Measurements from ENCODE around the gene USE1. TPM values are rescaled to one million over a fixed set of nuclear protein-coding genes. Genes with fewer than 3 reads are reported as not detected.

Gene USE1
- total and polyA plus RNA-seq, 2 of the 4 experiments (the other 2 are of a cell fraction), result 17.2 to 24.2 TPM

DNA sequence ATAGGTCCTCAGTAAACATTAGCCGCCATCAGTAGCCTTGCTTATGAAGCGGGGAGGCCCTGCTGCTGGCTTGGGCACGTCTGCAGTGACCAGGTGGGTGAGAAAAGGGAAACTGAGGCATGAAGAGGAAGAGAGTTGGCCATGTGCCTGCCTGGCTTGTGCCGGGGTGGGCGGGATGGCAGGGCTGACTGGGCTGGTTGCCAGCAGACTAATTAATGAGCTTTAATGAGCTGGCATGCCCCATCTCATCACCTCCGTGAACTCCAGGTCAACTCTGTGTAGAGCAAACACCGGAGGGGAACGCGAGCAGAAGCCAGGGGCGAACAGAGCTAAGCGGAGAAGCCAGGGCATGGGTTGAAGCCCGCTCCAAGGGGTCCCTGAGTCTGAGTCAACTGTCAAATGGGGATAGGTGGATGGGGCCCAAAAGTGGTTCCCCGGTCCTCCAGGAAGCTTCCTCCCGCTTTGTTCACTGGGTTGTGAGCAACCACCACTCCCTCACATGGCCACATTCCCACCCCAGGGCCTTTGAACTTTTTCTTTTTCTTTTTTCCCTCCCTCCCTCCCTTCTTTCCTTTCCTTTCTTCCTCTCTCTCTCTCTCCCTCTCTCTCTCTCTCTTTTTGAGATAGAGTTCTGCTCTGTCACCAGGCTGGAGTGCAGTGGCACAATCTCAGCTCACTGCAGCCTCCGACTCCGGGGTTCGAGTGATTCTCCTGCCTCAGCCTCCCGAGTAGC lies 21.8 kb downstream of the USE1 start:
- Histone ChIP-seq H3K4ac (ENCODE audit: low read depth, low read length) (0 out of 2 replicates have a peak overlapping the region, but pooled peaks have one; percentile 35), H3K56ac (ENCODE audit: extremely low read depth, insufficient read depth, low read length) (no peak overlapping the region), H3K36me3 (ENCODE audit: control insufficient read depth, insufficient read depth, low read length) (peaks cover 28% of the 10 kb centered on the region), H3K79me1 (ENCODE audit: low read depth in 1 of 2, low read length in 2 of 2) (peaks cover 43 to 61% of the 10 kb centered on the region in 2 experiments), H2AFZ (replicated peaks; ENCODE audit: low read length, poor library complexity) (no peak overlapping the region), H4K91ac (ENCODE audit: insufficient read depth, low read depth, low read length) (peak overlapping the region; percentile 6; the same call in 1 of the 2 replicates), H2BK15ac (ENCODE audit: low read depth, low read length) (no peak overlapping the region), H2AK5ac (ENCODE audit: low read depth, low read length) (peak overlapping the region; percentile 66), H2BK5ac (ENCODE audit: low read depth, low read length, poor library complexity, severe bottlenecking) (no peak overlapping the region), H4K5ac (ENCODE audit: low read depth, low read length) (no peak overlapping the region), H3K9me3 (ENCODE audit: control insufficient read depth, insufficient read depth, low read length) (no peaks in the 10 kb centered on the region), H2BK120ac (ENCODE audit: low read depth, low read length) (no peak overlapping the region), H3K4me1 (ENCODE audit: control insufficient read depth, insufficient read depth, low read length) (peaks cover 12% of the 10 kb centered on the region), H3K9me1 (ENCODE audit: insufficient read depth, low read length) (peaks cover 5% of the 10 kb centered on the region), H2BK20ac (ENCODE audit: low read depth, low read length) (no peak overlapping the region), H3K9ac (ENCODE audit: low read depth, low read length) (no peak overlapping the region; the same call in 1 of the 2 replicates), H3K18ac (ENCODE audit: low read depth, low read length) (no peak overlapping the region), H4K8ac (ENCODE audit: low read depth in 2 of 2, low read length in 2 of 2) (peak overlapping the region in 1 of 2 experiments; percentile 93; a peak in 1 of 4 replicates), H3K23ac (ENCODE audit: low read depth, low read length) (no peak overlapping the region), H2AK9ac (replicated peaks; ENCODE audit: low read depth, low read length, poor library complexity) (peak overlapping the region; percentile 94), H3K14ac (replicated peaks; ENCODE audit: low read depth, low read length) (no peak overlapping the region), H3K4me2 (ENCODE audit: low read depth, low read length) (no peak overlapping the region), H3K27me3 (ENCODE audit: control insufficient read depth, insufficient read depth, low read length) (no peaks in the 10 kb centered on the region), H4K20me1 (ENCODE audit: insufficient read depth, low read length) (peaks cover 20% of the 10 kb centered on the region), H3K4me3 (ENCODE audit: insufficient read depth, low read depth, low read length) (no peak overlapping the region), H3K27ac (ENCODE audit: insufficient read depth, low read length) (no peak overlapping the region)
- ChIA-PET POLR2A (ENCODE audit: unreplicated experiment) (no interaction called here), CTCF (no interaction called here)
- BruUV-seq (replicated peaks), result no TSS peak
- dilution Hi-C loops (cut with HindIII; ENCODE audit: low sequenced_read_pairs, unreplicated experiment), result no loop called here
- in situ Hi-C loops (cut with MboI; ENCODE audit: low sequenced_read_pairs), result no loop called here
- DNase-seq (no peak), ATAC-seq (ENCODE audit: low read depth) (no peak)
- intact Hi-C loops (cut with micrococcal nuclease), result no loop called here
- WGBS, 2 experiments (ENCODE audit: extremely low coverage in 2 of 2, insufficient read length in 1 of 2), result 87% methylated on average over 6 of the region's 18 CpGs; no CpG with 5 or more reads in 1 of the 2 experiments
- no peak for TF ChIP-seq CEBPB (IDR thresholded peaks at IDR 0.05; ENCODE audit: low read depth, low read length)
- no peak for TF ChIP-seq CHD1 (IDR thresholded peaks at IDR 0.05; ENCODE audit: low read depth, low read length)
- TF ChIP-seq, protein P1, sequence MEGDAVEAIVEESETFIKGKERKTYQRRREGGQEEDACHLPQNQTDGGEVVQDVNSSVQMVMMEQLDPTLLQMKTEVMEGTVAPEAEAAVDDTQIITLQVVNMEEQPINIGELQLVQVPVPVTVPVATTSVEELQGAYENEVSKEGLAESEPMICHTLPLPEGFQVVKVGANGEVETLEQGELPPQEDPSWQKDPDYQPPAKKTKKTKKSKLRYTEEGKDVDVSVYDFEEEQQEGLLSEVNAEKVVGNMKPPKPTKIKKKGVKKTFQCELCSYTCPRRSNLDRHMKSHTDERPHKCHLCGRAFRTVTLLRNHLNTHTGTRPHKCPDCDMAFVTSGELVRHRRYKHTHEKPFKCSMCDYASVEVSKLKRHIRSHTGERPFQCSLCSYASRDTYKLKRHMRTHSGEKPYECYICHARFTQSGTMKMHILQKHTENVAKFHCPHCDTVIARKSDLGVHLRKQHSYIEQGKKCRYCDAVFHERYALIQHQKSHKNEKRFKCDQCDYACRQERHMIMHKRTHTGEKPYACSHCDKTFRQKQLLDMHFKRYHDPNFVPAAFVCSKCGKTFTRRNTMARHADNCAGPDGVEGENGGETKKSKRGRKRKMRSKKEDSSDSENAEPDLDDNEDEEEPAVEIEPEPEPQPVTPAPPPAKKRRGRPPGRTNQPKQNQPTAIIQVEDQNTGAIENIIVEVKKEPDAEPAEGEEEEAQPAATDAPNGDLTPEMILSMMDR (conservative IDR thresholded peaks at IDR 0.05; ENCODE audit: low read depth, low read length), result no peak
- no peak for TF ChIP-seq MXI1 (IDR thresholded peaks at IDR 0.05; ENCODE audit: borderline replicate concordance, low read depth, low read length)
- no peak for TF ChIP-seq RAD21 (IDR thresholded peaks at IDR 0.05; ENCODE audit: low read length)
- TF ChIP-seq NFE2L2 (IDR thresholded peaks at IDR 0.05; ENCODE audit: low read depth, low read length), result no peak
- no peak for TF ChIP-seq MAZ (IDR thresholded peaks at IDR 0.05; ENCODE audit: borderline replicate concordance, low read depth, low read length)
- no peak for TF ChIP-seq BHLHE40 (IDR thresholded peaks at IDR 0.05; ENCODE audit: low read depth, low read length)
- TF ChIP-seq, protein P2, sequence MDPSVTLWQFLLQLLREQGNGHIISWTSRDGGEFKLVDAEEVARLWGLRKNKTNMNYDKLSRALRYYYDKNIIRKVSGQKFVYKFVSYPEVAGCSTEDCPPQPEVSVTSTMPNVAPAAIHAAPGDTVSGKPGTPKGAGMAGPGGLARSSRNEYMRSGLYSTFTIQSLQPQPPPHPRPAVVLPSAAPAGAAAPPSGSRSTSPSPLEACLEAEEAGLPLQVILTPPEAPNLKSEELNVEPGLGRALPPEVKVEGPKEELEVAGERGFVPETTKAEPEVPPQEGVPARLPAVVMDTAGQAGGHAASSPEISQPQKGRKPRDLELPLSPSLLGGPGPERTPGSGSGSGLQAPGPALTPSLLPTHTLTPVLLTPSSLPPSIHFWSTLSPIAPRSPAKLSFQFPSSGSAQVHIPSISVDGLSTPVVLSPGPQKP (IDR thresholded peaks at IDR 0.05; ENCODE audit: borderline replicate concordance, low read depth, low read length), result no peak
- TF ChIP-seq, protein P3, sequence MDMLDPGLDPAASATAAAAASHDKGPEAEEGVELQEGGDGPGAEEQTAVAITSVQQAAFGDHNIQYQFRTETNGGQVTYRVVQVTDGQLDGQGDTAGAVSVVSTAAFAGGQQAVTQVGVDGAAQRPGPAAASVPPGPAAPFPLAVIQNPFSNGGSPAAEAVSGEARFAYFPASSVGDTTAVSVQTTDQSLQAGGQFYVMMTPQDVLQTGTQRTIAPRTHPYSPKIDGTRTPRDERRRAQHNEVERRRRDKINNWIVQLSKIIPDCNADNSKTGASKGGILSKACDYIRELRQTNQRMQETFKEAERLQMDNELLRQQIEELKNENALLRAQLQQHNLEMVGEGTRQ (IDR thresholded peaks at IDR 0.05; ENCODE audit: low read depth, low read length), result no peak
- TF ChIP-seq RCOR1 (IDR thresholded peaks at IDR 0.05; ENCODE audit: insufficient replicate concordance, low read length), result no peak
- TF ChIP-seq FOS (IDR thresholded peaks at IDR 0.05; ENCODE audit: low read depth, low read length), result no peak
- TF ChIP-seq POLR2A (IDR thresholded peaks at IDR 0.05; ENCODE audit: low read depth, low read length), result no peak

Data from IMR-90 (cell line).